GM19467 (cell line): Measurements from ENCODE around the gene SEMA6D.
"Not testable (repeated sequence)": the region's sequence is repeated elsewhere in the genome, so short reads cannot be mapped to it uniquely, and the experiment has no call there.

ENCODE experiments used
- ATAC-seq: cut with Tn5 transposase; IDR thresholded peaks from one replicate; pipeline ENCODE4 v1.9.1; 2021; ENCODE audit warnings: mild to moderate bottlenecking, moderate library complexity; ENCODE audit not compliant: unreplicated experiment

SEMA6D gene

DNA sequence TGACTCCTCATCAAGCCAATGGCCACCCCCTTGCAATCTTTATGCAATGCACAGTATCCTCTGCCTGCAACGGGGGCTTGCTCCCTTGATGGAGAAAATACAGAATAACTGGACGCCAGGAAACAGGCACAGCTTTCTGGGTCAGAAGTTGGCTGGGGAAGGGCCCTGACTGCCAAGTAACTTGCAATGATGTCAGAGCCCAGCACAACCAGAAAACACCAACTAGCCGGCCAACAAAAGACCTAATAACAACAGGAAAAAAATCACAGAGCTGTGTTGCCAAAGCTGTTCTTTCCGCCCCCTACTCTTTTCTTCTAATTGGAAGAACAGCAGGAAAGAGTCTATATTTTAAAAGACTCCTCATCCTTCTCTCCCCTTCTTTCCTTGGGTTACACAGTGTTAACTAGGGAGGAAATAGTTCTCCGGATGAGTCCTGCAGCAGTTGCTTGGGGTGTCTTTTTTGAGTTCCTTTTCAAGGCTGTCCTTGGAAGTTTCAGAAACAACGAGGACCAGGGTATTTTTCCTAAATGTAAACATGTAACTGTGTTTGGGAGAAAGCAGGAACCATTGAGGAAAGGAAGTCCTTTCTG, 1.4 kb upstream of the SEMA6D start:
- no peak for ATAC-seq

- no peak for ATAC-seq
Observed at GRCh38 chr15:47716516-47716915, 789 bp upstream of the SEMA6D start.

DNA sequence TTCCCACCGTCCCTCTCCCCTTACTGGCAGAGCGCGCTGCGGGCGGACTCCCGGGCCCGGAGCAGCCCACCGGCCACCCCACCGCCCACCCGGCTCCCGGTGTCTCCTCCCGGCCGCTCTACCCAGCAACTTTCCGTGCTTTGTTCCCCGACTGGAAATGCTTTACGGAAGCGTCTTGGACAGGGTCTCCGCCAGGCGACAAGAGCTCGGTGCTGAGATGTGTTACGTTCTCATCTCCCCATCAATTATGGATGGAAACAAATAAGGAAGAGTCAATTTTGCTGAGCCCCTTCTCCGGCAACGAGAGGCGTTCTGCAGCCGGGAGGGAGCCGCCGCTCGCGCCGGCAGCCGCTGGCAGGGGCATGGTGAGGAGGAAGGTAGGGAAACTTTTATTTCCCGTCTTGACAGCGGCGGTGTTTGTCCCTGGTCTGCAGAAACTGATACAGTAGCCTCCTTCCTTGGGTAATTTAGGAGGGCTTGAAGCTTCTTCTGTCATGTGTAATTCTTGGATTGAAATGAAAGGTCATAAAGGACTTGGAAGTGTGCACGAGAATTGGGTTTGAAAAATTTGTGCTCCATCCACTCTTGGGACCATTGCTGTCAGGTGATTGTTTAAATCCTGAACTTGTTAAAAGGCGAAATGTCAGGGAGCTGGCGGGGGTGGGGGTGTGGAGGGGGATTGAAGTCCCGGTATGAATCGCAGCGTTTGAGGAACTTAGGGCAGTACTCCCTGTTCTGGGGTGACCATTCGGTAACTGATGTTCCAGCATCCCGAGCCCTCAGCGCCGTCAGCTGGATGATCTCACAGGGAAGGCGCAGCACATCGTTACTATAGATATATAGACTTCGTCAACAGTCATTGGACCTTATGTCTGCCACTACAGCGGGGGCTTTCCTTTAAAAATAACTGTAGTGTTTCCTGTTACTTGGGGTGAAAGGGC, 1.5 kb downstream of the SEMA6D start:
- ATAC-seq = no peak

DNA sequence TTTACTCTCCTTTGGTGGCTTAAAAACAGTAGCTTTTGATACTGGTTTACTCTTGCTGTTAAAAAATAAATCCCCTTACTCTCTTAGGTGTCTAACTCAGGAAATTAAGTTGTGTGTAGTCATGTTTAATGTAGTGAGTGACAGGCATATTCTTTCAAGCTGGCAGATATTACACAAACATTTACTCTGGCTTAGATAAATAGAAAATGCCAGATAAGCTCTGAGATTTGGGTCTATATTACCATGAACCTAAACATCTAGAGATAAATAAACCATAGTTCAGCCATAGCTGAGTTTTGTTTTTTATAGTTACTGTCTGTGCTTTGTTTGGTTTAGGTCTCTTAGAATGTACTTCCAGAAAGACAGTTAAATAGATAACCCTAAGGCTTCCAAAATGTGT, 2.4 kb downstream of the SEMA6D start:
- no peak for ATAC-seq

DNA sequence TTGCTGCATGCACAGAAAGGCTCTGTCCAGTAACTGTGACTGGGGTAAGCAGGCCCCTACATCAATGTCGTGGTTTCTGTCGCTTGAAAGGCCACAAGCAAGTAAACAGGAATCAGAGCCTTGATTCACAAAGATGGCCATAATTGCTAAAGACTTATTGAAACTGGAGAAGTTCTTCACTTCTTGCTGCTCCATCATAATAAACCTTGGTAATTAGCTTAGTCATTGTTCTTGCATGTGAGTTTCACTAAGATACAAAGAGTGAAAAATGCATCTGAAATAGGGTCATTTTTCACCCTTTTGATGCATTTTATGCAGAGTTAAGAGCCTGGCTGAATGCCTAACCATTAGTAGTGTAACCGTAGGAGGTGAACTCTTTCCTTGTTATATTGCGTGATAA, 3.2 kb downstream of the SEMA6D start:
- no peak for ATAC-seq

GRCh38 chr15:47721676-47722075, 4.4 kb downstream of the SEMA6D start:
- ATAC-seq = no peak

- no peak for ATAC-seq
Observed at GRCh38 chr15:47724346-47724745, 7.0 kb downstream of the SEMA6D start.

DNA sequence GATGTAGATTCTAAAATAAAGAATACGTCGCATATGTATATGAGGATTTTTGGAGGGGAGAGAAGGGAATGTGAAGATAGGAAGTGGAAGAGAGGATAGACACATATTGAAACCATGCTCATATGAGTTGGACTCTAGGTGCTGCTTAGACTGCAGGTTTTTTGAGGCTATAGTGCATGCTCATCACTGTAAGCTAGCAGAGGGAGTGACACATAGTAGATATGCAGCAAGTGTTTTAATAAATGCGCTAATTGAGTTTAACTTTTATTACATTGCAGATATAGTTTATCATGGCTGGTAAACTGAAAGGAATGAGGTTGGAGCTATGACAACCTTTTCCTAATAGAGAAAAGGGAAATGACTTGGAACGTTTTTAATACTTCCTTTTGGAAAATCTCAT, 7.7 kb downstream of the SEMA6D start:
- no peak for ATAC-seq

DNA sequence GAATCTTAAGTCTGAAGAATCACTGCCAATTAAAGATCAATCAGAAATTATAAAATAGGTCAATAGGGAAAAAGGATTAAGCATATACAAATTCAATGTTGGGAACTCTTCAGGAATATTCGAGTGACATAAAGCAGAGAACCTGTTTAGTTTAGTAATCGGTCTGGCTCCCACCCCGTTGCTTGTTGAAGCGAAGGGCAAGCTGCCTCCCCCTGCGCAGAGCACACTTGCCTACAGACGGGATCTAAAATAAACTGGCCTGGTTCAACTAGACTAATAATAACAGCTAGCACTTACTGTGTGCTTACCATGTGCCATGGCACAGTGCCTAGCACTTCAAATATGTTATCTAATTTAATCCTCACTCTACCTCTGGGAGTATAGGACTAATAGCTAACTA, 8.6 kb downstream of the SEMA6D start:
- no peak for ATAC-seq

- no peak for ATAC-seq
Observed at GRCh38 chr15:47726399-47726823, 9.1 kb downstream of the SEMA6D start.

DNA sequence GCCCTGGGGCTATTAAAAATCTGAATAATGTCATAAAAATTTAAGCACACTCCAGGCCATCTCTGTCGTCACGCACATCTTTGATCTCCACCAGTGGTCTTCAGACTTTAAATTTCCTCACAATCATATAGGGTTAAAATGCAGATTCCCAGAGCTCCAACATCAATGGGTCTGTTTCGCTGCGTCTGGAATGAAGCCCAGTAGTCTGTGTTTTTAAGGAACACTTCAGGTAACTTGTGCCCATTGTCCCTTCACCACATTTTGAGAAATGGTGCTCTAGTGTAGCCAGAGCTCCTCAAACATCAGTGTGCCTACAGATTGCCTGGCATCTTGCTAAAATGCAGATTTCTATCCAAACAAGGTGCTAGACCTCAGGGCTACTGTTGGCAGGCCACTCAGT, 9.8 kb downstream of the SEMA6D start:
- ATAC-seq = no peak

DNA sequence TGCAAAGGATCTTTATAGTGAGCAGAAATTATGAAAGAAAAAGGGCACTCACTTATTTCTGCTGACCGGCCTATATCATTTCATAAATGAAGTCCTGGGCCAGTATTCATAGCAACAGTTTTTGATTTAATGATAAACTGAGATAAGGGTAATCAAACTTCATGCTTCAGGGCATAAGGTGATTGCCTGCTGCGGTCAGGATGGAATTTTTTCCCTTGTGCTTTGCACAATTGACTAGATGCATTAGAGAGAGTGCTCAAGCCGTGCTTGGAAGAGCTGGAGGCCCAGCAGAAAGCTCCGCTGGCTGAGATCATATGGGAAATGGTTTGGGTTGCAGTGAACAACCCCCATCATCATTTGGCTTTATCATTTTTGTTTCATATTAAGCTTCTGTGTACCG, 10.4 kb downstream of the SEMA6D start:
- ATAC-seq = no peak

DNA sequence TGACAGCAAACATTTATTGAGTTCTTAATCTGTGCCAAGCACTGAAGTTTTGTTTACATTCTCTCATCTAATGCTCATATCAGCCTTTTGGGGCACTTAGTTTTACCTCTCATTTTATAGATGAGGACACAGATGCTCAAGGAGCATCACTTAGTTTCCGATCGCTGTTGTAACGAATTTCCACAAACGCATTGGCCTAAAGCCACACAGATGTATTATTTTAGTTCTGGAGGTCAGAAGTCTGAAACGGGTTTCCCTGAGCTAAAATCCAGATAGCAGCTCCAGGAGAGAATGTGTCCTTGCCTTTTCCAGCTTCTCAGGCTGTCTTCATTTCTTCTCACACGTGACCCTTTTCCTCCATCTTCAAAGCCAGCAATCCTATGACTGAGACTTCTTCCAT, 11.1 kb downstream of the SEMA6D start:
- ATAC-seq = no peak

DNA sequence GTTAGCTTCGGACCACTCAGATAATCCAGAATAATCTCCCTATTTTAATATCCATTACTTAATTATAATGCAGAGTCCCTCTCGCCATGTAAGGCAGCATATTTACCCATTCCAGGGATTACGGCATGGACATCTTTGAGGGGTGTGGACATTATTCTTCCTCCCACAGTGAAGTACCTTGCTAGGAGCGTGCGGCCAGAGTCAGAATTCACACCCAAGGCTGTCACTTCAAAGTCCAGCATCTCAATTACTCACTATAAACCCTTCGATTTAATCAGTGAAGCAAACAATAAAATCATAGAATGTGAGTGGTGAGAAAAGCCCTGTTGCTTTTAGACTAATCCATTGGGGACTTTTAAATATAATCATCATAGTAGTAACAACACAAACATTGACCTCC, 11.6 kb downstream of the SEMA6D start:
- no peak for ATAC-seq

DNA sequence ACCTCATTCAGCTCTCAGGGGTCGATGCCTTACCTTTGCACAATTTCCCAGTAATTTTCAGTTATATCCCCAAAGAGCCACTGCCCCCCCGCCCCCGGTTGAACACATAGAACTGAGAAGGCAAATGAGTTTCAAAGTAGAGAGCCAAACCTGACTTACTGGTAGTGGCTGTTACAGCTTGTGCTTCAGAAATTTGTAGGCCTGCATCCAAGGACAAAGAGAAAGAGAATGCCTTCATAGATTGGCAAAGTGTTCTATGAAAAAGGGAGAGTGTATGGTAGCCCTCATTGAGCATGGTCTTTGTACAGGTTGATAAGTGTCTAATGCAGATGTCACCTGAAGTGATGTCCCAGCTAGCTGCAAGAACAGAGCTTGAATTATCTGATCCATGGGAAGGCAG, 13.9 kb downstream of the SEMA6D start:
- no peak for ATAC-seq

DNA sequence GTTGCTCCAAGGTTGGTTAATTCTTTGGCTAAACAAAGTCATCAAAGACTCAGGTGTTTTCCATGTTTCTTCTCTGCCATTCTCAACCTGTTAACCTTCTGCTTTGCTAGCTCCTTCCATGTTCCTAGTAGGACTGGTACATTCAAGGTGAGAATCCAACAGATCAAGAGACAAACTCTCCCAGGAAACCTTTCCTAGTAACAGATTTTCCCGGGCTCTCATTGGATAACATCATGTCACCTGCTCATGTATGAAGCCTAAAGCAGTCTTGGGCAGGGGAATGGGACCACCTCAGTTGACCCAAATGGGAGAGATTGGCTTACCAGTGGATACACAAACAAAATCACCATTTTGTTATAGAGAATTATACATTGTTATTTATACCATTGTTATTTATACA, 14.9 kb downstream of the SEMA6D start:
- ATAC-seq = no peak

DNA sequence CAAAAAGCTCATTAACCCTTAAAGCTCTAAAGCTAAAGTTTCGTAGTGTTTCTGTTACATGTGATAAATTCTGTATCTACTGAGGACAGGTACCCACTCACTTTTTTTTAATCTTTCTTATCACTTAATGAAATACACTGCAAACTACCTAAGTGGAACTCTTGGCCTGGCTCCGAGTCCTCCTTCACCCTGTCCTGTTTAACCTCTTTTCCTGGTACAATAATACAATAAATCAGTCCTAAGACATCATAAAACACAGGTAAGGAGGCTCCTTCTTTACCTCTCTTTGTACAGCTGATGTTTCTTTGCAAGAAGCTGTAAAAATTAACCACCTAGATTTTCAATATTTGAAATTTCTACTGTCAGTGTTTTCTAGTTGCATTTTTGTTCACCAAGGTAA, 15.8 kb downstream of the SEMA6D start:
- no peak for ATAC-seq

GRCh38 chr15:47736143-47736786, 19.0 kb downstream of the SEMA6D start:
- ATAC-seq = no peak

DNA sequence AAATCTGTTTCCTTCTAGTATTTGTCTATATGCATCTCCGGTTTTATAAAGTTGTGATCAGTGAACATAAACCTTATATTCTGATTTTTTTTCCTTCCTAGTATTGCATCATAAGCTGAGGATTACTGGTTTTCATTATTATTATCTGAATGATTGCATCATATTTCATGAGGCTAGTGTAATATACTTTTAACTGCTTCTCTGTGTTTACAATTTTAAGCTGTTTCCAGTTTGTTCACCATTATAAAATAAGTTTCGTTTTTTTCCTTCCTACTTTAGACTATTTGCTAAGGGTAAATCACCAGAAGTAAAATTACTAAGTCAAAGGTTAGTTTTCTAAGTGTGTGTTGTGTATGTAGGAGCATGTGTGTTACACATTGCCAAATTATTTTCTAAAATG, 20.2 kb downstream of the SEMA6D start:
- ATAC-seq = no peak

- ATAC-seq = not testable (repeated sequence)
Observed at GRCh38 chr15:47738144-47738825, 21.0 kb downstream of the SEMA6D start.

DNA sequence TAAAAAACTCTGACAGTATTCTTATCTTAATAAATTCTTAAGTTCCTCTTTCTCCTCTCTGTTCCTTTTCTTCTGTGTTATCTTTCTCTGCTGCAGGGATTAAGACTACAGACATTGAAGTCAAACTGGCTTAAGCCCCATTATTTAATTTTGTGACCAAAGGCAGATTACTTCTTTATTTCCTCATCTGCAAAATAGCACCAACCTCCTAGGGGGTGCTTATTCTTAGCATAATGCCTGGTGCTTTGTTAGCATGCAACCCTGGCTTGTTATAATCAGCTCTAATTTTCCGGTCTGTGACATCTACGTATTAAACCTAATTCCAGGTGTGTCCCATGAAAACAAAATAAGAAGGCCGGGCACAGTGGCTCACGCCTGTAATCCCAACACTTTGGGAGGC, 23.8 kb downstream of the SEMA6D start:
- ATAC-seq = no peak
